NCI-H1694 treated with DMSO at 0.1 percent for 48 hours (cell line): ENCODE data around the gene TMCO4.

Source experiments
- DNase-seq: peaks from one replicate; lab custom pipeline; 2025; lab: John Stamatoyannopoulos, UW

The TMCO4 gene

DNA sequence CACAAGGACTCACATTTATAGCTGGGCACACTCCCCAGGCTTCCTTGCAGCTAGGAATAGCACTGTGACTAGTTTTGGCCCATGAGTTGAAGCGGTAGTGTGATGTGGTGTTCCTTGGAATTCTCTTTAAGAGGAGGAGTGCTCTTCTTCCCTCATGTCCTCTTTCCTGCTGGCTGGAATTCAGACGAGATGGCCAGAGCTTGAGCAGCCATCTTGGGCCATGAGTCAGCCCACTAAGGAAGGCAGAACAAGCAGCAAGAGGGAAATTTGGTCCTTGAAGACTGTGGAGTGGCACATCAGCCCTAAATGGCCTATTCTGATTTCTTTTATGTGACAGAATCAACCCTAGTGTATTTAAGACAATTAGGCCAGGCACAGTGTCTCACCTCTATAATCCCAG, 115.0 kb downstream of the TMCO4 start:
- no peak for DNase-seq

- DNase-seq, result no peak
Observed at GRCh38 chr1:19683351-19683750, 116.4 kb downstream of the TMCO4 start.

GRCh38 chr1:19682901-19683300, 116.8 kb downstream of the TMCO4 start:
- DNase-seq, result no peak

DNA sequence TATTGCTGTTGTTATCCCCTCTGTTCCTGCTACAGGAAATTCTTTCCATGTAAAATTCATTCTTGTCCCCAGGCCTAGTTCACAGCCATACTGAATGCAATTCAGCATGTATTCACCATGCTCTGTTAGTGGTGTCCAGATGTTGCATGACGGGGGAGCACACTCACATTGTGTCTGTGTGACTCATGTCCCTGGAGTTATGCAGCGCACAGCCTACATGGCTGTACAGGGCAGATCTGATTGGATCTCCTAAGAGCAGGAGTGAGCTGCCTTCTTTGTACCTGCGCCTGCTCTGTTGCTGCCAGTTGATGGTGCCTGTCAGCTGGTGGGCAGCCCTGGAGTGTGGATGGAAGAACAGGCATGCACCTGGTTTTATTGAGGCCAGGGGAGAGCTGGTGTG, 117.5 kb downstream of the TMCO4 start:
- DNase-seq, result no peak

DNA sequence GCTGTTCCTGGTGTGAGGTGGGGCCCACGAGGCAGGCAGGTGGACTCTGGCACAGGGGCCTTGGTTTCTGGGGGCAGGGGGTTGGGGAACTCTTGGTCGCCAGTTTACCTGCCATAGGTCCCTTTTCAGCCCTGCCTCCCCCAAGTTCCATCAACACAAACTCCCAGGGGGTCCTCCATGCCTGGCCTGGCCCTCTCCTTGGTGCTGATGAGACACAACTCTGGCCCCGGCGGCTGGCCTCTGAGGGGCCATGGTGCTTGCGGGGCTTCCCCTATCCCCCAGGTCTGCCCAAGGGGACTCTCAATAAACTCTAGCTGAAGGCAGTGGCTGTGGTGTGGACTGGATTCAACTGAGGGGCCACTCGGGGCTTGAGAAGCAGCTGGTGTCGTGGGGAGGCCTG, 119.1 kb downstream of the TMCO4 start:
- no peak for DNase-seq

- no peak for DNase-seq
Observed at GRCh38 chr1:19679691-19680090, 120.0 kb downstream of the TMCO4 start.

GRCh38 chr1:19678931-19679453, 120.7 kb downstream of the TMCO4 start:
- DNase-seq, result no peak

DNA sequence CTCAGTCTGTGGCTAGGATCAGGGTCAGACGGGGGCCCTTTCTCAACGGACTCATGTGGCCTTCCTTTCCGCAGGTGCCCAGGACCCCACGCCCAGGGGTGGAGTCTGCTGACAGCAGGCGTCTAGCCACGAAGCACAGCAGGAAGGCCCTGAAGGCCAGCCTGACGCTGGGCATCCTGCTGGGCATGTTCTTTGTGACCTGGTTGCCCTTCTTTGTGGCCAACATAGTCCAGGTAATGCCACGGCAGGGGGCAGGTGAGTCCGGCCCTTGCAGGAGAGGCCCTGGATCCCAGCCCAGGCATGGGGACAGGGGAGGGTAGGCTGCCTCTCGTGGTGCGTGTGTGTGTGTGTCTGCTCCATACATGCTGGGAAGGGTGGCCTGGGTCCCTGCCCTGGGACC, 121.2 kb downstream of the TMCO4 start:
- DNase-seq, result no peak

DNA sequence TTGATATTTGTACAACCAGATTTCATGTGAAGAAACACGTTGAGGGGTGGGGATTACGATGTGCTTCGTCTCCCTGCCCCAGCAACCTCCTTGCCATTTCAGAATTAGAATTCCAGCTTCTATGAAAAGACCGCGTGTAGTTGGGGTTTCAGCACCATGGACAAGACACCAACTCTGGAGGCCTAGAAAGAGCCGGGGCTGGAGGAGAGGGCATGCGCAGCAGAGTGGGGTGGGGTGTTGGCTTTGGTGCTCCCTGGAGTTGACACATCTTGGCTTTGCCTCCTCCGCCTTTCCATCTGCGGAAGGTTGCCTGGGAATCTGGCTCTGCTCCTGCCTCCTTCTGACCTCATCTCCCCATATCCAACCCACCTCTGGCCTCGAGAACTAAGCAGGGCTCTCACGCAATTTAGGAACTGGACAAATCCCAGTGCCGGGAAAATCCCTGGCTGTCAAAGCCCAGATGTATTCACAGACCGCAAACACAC, 123.2 kb downstream of the TMCO4 start:
- DNase-seq, result no peak

DNA sequence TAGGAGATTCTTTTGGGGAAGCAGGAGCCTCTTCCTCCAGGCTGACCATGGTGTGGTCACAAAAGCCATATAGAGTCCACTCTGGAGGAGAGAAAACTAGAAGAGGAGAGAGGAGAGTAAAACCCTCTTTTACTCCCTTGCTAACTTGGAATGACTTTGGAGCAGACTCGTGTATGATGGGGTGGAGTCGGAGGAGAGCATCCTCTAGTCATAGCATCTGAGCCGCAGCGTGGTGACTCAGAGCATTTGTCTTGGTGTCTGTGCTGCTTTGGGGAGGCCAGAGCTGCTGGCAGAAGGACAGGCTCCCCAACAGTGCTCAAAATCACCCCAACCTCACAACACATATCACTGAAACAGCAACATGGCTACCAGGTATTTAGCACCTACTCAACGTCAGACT, 123.9 kb downstream of the TMCO4 start:
- DNase-seq, result no peak

DNA sequence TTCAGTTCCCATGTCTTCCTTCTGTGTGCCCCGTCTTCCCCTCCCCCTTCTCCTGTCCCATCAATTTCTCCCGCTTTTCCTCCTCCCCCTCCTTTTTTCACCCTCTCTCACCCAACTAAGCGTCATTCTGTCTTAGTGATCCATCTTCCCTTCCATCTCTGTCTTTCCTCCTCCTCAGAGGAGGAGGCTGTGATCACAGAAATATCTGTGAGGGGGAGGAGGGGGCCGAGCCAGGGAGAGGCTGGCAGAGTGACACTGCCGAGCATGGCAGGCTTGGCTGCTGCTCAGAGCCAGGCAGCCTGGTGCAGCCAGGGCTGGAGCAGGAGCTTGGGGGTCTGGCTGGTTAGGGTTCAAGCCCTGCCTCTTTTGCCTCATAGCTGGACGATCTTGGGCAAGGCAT, 127.5 kb downstream of the TMCO4 start:
- no peak for DNase-seq

DNA sequence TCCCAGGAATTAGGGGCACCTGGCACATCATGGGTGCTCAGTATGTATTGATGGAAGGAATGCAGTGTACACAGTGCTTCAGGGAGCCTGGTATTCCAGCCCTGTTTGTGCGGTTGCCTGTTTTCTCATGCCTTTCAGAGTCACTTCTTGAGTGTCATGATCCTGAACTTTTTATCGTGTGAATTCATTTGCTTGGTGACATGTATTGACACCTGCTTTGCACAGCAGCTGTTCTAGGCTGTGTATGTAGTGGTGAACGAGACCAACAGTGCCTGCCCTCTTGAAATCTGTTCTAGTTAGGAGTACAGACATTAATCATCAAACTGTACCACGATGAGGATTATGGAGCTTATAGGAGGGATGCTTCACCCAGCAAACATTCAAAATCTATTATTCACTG, 128.9 kb downstream of the TMCO4 start:
- no peak for DNase-seq

DNA sequence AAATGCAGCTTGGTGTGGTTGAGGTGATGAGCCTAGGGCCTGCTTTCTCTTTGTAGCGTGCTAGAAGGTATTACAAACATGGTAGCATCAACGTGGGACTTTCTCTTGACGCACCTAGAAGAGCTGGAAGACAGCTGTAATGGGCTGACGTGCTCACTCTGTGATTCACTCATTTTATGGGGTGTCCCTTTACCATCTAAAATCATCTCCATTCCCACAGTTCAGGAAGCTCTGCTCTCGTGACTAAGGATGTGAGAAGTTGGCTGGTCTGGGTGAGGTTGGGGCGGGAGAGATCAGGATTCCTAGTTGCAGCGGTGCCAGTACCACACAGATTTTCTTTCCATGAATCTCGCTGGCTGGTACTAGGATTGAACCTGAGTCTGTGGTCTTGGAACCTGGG, 130.8 kb downstream of the TMCO4 start:
- no peak for DNase-seq

GRCh38 chr1:19665496-19666465, 133.9 kb downstream of the TMCO4 start:
- no peak for DNase-seq

GRCh38 chr1:19665186-19665495, 134.6 kb downstream of the TMCO4 start:
- DNase-seq, result no peak

DNA sequence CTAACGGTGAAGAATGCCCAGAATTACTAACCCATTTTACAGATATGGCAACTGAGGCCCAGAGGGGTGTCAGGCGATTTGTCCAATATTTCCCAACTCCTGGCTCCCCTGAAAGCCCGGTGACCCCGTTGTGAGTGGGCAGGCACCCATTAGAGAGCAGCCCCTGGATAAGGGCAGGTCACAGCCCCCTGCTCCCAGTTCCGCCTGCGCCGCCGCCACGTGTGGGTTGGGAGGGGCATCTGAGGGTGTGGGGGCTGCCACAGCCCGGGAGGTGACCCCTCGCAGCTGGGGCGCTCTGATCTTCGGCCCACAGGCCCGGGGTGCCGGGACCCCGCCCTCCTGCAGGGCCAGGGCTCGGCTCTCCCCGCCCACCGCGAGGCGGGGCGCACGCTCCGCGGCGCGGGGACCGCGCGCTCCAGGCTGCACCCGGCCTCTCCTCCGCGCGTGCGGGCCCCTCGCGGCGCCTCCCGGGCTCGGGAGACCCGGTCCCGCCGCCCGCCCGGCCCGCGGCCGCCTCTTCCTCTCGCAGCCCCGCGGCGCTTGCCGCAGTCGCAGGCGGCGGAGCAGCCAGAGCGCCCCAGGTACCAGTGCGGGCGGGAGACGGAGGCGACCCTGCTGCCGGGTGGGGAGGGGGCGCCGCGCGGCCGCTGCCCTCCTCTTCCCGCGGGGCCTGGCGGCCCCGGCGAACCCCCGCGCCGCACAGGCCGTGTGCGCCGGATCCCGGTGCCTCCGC, 135.1 kb downstream of the TMCO4 start, which contains the start of gene HTR6:
Gene HTR6 (plus strand): TSS at position 423 of the 733 bp plus-strand sequence. CDS start 879 bp downstream, outside the sequence.
- DNase-seq, result no peak

GRCh38 chr1:19662313-19662712, 137.4 kb downstream of the TMCO4 start:
- DNase-seq, result no peak

GRCh38 chr1:19661721-19662228, 137.9 kb downstream of the TMCO4 start:
- DNase-seq, result peak; percentile 18

DNA sequence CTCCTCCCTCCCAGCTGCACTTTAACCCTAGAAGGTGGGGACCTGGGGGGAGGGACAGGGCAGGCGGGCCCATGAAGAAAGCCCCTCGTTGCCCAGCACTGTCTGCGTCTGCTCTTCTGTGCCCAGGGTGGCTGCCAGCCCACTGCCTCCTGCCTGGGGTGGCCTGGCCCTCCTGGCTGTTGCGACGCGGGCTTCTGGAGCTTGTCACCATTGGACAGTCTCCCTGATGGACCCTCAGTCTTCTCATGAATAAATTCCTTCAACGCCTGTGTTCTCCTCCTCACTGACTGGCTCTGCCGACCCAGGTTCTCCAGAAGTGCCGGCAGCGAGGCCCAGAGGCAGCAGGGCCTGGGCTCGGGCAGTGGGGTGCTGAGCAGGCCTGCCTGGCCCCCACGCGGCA, 141.5 kb downstream of the TMCO4 start:
- DNase-seq, result no peak

DNA sequence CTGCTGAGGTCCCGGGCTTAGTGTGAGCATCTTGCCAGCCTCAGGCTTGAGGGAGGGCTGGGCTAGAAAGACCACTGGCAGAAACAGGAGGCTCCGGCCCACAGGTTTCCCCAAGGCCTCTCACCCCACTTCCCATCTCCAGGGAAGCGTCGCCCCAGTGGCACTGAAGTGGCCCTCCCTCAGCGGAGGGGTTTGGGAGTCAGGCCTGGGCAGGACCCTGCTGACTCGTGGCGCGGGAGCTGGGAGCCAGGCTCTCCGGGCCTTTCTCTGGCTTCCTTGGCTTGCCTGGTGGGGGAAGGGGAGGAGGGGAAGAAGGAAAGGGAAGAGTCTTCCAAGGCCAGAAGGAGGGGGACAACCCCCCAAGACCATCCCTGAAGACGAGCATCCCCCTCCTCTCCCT, 142.2 kb downstream of the TMCO4 start:
- no peak for DNase-seq

DNA sequence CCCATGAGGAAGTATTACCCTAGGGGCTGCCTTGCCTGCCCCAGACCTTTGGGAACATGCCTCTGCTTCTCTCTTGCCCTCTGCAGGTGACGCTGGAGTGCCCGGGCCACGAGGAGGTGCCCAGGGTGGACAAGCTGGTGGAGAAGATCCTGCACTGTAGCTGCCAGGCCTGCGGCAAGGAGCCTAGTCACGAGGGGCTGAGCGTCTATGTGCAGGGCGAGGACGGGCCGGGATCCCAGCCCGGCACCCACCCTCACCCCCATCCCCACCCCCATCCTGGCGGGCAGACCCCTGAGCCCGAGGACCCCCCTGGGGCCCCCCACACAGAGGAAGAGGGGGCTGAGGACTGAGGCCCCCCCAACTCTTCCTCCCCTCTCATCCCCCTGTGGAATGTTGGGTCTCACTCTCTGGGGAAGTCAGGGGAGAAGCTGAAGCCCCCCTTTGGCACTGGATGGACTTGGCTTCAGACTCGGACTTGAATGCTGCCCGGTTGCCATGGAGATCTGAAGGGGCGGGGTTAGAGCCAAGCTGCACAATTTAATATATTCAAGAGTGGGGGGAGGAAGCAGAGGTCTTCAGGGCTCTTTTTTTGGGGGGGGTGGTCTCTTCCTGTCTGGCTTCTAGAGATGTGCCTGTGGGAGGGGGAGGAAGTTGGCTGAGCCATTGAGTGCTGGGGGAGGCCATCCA, 142.8 kb downstream of the TMCO4 start:
- DNase-seq, result no peak

- DNase-seq, result no peak
Observed at GRCh38 chr1:19656134-19656779, 143.5 kb downstream of the TMCO4 start.
